Keratinocyte (primary cell): Measurements from ENCODE around the gene FAM110D. TPM values are rescaled to one million over a fixed set of nuclear protein-coding genes. Genes with fewer than 3 reads are reported as not detected.

Experiments used
- DNase-seq: peaks from one replicate; pipeline ENCODE4 v3.0.0-alpha.2; 2011; ENCODE audit warnings: low read depth, missing footprints, low spot score
- FAIRE-seq: peaks from 2 replicates; lab custom pipeline; 2011; peaks lifted over from hg19 to GRCh38; lab: Jason Lieb, UNC
- H2AFZ ChIP-seq: 2 replicates; pipeline ENCODE4 v1.6.0; 2012; ENCODE audit warnings: low read length, control low read depth, inconsistent platforms; ENCODE audit not compliant: control insufficient read depth
- H3K27ac ChIP-seq: 2 replicates; pipeline ENCODE4 v1.5.1; 2011; ENCODE audit warnings: low read length; ENCODE audit not compliant: control insufficient read depth, insufficient read depth
- H3K27me3 ChIP-seq: 3 replicates; pipeline ENCODE4 v1.6.0; 2011; ENCODE audit warnings: low read length; ENCODE audit not compliant: control insufficient read depth, insufficient read depth; ENCODE audit errors: extremely low read depth
- H3K36me3 ChIP-seq, 2 experiments: 2 replicates in 1 of 2; 3 replicates in 1 of 2; pipeline ENCODE4 v1.5.1; 2011; ENCODE audit warnings: low read length in 2 of 2, mild to moderate bottlenecking in 1 of 2; ENCODE audit not compliant: control insufficient read depth in 2 of 2, insufficient read depth in 2 of 2; ENCODE audit errors: extremely low read depth in 1 of 2
- H3K4me1 ChIP-seq: 3 replicates; pipeline ENCODE4 v1.5.1; 2011; ENCODE audit warnings: low read length; ENCODE audit not compliant: control insufficient read depth, insufficient read depth; ENCODE audit errors: extremely low read depth
- H3K4me2 ChIP-seq: 3 replicates; pipeline ENCODE4 v1.6.0; 2011; ENCODE audit warnings: low read depth, low read length; ENCODE audit not compliant: control insufficient read depth, insufficient read depth; ENCODE audit errors: extremely low read depth
- H3K4me3 ChIP-seq, 3 experiments: fragments of 200-600 bp in 1 of 3; sonication (generic) in 1 of 3; 2 replicates in 2 of 3; 3 replicates in 1 of 3; pipeline ENCODE4 v1.5.1; 2011 to 2016; ENCODE audit warnings: low read length in 3 of 3, mild to moderate bottlenecking in 3 of 3, control low read depth in 2 of 3, inconsistent platforms in 1 of 3, low read depth in 1 of 3, mixed read lengths in 1 of 3, mixed run types in 1 of 3, moderate library complexity in 1 of 3; ENCODE audit not compliant: control insufficient read depth in 2 of 3, insufficient read depth in 2 of 3; ENCODE audit errors: extremely low read depth in 1 of 3
- H3K79me2 ChIP-seq: 2 replicates; pipeline ENCODE4 v1.6.0; 2012; ENCODE audit warnings: low read length; ENCODE audit not compliant: control insufficient read depth, insufficient read depth
- H3K9ac ChIP-seq: 3 replicates; pipeline ENCODE4 v1.6.0; 2011; ENCODE audit warnings: low read length; ENCODE audit not compliant: control insufficient read depth, insufficient read depth; ENCODE audit errors: extremely low read depth
- H3K9me1 ChIP-seq: 3 replicates; pipeline ENCODE4 v1.6.0; 2011; ENCODE audit warnings: low read length; ENCODE audit not compliant: control insufficient read depth, insufficient read depth; ENCODE audit errors: extremely low read depth
- H3K9me3 ChIP-seq: 2 replicates; pipeline ENCODE4 v1.5.1; 2012; ENCODE audit warnings: low read depth, low read length; ENCODE audit not compliant: control insufficient read depth
- H4K20me1 ChIP-seq: 3 replicates; pipeline ENCODE4 v1.6.0; 2011; ENCODE audit warnings: low read length; ENCODE audit not compliant: control insufficient read depth, insufficient read depth; ENCODE audit errors: extremely low read depth
- CTCF ChIP-seq, 3 experiments: IDR thresholded peaks in 1 of 3; conservative IDR thresholded peaks in 1 of 3; optimal IDR thresholded peaks in 1 of 3; 2 replicates in 2 of 3; 3 replicates in 1 of 3; pipeline versions ENCODE3 to v1.5.1; 2011; ENCODE audit warnings: low read length in 3 of 3, mild to moderate bottlenecking in 3 of 3, moderate library complexity in 2 of 3, control low read depth in 1 of 3, inconsistent platforms in 1 of 3; ENCODE audit not compliant: insufficient read depth in 2 of 3; ENCODE audit errors: extremely low read depth in 1 of 3
- EZH2 ChIP-seq: IDR thresholded peaks from one replicate; pipeline ENCODE4 v1.6.1; 2012; ENCODE audit warnings: inconsistent platforms, mild to moderate bottlenecking, low read length, moderate library complexity
- dilution Hi-C: fragments of 300-500 bp; cut with MboI; formaldehyde crosslinking; loops from one replicate; pipeline ENCODE4 v1.7.0; 2020; ENCODE audit warnings: low sequenced_read_pairs; ENCODE audit not compliant: extremely low pct_ligation_motif_present
- polyA plus RNA-seq, 5 experiments: library from polyadenylated mRNA; depleted of rRNA in 3 of 5; stranded (reverse) in 3 of 5; stranded (forward) in 1 of 5; unstranded in 1 of 5; fragments of >200 nt; gene quantifications; 1 replicate in 1 of 5; 2 replicates in 3 of 5; 3 replicates in 1 of 5; pipeline versions ENCODE4 v1.2.1 to v1.2.3, GENCODE V29; 2011 to 2012; ENCODE audit warnings: missing spikeins in 2 of 5, low read depth in 1 of 5, low replicate concordance in 1 of 5

Gene FAM110D
- polyA plus RNA-seq, 1 donor (not counting 4 experiments of a cell fraction or from before 2014, with no cell fraction given), result not detected

GRCh38 chr1:26126321-26127084 is 32.4 kb upstream of the FAM110D start:
- peak overlapping the region; percentile 49 for H3K4me2 ChIP-seq
- no peaks in the 10 kb centered on the region for H4K20me1 ChIP-seq
- H3K9me3 ChIP-seq, result no peaks in the 10 kb centered on the region
- dilution Hi-C loops, result no loop called here
- no peak overlapping the region for H2AFZ ChIP-seq
- FAIRE-seq (peak; percentile 56), DNase-seq (no peak)
- H3K27me3 ChIP-seq, result no peaks in the 10 kb centered on the region
- H3K4me3 ChIP-seq, result peak overlapping the region in 2 of 3 experiments; percentile 36
- peaks cover 36% of the 10 kb centered on the region for H3K4me1 ChIP-seq
- peak overlapping the region; percentile 55 for H3K9ac ChIP-seq
- H3K79me2 ChIP-seq, result no peaks in the 10 kb centered on the region
- no peak for TF ChIP-seq CTCF (optimal IDR thresholded peaks at IDR 0.05 in 1 of 3, IDR thresholded peaks at IDR 0.05 in 1 of 3, conservative IDR thresholded peaks at IDR 0.05 in 1 of 3; ENCODE audit: extremely low read depth in 1 of 3, insufficient read depth in 2 of 3, low read length in 3 of 3)
- TF ChIP-seq EZH2, result no peak
- no peaks in the 10 kb centered on the region for H3K36me3 ChIP-seq
- peak overlapping the region; percentile 77 for H3K27ac ChIP-seq
- no peaks in the 10 kb centered on the region for H3K9me1 ChIP-seq

- no peak for DNase-seq
- H3K9me3 ChIP-seq, result no peaks in the 10 kb centered on the region
- no peak for TF ChIP-seq EZH2
- no peak for TF ChIP-seq CTCF (optimal IDR thresholded peaks at IDR 0.05 in 1 of 3, IDR thresholded peaks at IDR 0.05 in 1 of 3, conservative IDR thresholded peaks at IDR 0.05 in 1 of 3; ENCODE audit: extremely low read depth in 1 of 3, insufficient read depth in 2 of 3, low read length in 3 of 3)
- peak overlapping the region; percentile 59 for H2AFZ ChIP-seq
- peaks cover 36% of the 10 kb centered on the region for H3K4me1 ChIP-seq
- FAIRE-seq, result peak; percentile 75
- H3K9me1 ChIP-seq, result no peaks in the 10 kb centered on the region
- peak overlapping the region in 2 of 3 experiments; percentile 36 to 47 for H3K4me3 ChIP-seq
- H3K79me2 ChIP-seq, result no peaks in the 10 kb centered on the region
- H3K9ac ChIP-seq, result peak overlapping the region; percentile 55
- H3K4me2 ChIP-seq, result peak overlapping the region; percentile 49
- no peaks in the 10 kb centered on the region for H3K36me3 ChIP-seq
- H3K27me3 ChIP-seq, result no peaks in the 10 kb centered on the region
- peak overlapping the region; percentile 77 for H3K27ac ChIP-seq
- dilution Hi-C loops, result no loop called here
- H4K20me1 ChIP-seq, result no peaks in the 10 kb centered on the region
Observed at GRCh38 chr1:26127235-26128163, 31.4 kb upstream of the FAM110D start.
